Ecto neural progenitor cell (in vitro differentiated cells): ENCODE data around the gene HYAL1.

Source experiments
- DNase-seq: peaks from one replicate; pipeline ENCODE4 v3.0.0-alpha.2; 2018; ENCODE audit warnings: low spot score

HYAL1 gene

DNA sequence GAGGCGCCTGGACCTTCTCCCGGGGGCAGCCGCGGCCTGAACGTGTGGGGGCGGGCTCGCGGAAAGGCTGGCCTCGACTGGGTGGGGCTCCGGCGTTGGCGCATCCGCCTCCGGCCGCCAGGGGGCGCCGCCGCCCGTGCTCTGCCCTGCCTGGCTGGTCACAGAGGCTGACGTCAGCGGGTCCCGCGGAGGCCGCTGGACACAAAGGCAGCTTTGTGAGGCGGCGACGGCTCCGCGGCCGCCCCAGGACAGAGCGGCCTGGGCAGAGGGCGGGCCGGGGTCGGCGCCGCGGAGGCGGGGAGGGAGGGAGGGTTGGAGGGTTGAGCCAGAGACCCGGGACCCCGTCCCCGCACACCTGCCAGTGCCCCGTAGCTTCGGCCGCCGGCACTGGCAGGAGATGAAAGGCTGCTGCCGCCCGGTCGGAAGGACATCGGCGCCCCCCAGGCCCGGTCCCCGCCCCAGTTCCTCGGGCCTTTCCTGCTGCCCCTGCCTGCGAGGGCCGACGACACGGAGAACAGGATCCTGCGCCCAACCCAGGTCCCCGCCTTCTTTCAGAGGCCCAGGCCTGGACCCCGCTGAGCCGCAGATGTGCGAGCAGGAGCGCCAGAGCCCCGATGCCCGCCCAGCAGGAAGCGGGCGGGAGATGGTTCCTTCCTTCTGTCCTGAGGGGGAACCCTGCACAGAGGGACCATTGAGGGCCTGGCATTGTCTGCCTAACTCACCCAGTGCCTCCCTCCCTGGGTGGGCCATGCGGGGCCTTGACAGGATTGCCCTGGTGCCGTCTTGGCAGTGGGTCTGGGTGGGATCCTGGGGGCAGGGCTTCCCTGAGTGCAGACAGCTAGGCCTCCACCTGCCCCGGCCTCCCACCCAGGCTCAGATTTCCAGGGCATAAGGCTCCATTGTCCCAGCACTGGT lies 43.1 kb downstream of the HYAL1 start:
- DNase-seq, result peak; percentile 98

- no peak for DNase-seq
Observed at GRCh38 chr3:50259432-50260026, 43.8 kb downstream of the HYAL1 start.

DNA sequence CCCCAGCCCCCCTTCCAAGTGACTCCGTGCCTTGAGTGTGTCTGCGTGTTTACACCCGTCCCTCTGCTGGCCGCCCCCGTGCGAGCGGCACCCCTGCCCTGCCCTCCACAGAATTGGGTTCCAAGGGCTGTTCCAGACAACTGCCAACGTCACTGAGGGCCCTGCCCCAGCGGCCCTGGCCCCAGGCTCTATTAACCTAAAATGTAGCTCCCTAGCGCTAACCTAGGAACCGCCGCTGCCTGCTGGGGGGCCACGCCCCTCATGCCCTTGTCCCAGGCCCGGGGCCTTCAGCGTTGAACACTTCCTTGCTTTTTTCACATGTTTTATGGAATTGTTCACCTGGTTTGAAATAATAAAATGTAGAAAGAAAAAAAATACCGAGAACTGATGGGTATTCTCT lies 44.4 kb downstream of the HYAL1 start:
- no peak for DNase-seq

DNA sequence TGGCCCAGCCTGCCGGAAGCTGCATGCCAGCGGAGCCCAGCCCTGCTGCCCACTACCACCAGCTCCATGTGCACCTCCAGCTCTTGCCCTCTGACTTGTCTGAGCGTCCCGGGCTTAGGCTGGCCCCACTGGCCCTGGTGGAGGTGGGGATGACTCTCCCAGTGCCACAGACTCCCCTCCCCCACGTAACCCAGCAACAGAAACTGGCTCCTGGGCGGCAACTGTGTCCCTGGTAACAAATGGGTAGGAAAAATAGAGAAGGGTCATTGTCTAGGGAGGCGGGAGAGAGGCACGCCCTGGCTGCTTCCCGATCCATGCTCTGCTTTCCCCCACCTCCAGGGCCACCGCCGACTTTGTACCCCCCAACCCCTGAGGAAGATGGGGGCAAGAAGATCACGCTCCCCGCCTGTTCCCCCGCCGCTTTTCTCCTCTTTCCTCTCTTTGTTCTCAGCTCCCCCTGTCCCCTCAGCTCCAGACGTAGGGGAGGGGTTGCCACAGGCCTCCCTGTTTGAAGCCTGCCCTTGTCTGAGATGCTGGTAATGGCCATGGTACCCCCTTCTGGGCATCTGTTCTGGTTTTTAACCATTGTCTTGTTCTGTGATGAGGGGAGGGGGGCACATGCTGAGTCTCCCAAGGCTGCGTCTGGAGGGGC lies 45.2 kb downstream of the HYAL1 start:
- no peak for DNase-seq

DNA sequence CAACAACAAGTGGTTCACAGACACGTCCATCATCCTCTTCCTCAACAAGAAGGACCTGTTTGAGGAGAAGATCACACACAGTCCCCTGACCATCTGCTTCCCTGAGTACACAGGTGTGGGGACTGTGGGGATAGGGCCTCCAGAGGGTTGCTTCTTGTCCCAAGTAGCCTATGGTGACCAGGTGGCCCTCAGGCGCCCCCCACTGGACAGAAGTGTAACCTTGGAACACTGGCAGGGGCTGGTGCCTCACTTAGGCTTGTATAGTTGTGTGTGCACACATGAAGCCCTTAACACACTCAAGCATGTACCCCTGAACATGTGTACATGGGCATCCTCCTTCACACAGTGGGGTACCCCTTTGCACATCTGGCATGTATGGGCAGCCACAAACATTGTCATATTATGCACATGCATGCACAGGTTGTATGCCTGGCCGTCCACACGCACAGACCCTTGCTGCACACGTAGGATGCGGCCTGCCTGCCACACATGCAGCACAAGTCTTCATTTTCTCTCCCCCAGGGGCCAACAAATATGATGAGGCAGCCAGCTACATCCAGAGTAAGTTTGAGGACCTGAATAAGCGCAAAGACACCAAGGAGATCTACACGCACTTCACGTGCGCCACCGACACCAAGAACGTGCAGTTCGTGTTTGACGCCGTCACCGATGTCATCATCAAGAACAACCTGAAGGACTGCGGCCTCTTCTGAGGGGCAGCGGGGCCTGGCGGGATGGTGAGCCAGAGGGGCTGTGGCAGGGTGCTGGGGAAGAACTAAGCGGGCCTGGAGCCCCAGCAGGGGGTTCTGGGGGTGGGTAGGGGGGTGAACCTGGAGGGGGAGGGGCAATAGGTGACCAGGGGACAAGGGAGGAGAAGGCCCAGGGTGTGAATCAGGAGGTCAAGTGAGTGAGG lies 46.1 kb downstream of the HYAL1 start:
- DNase-seq, result no peak

GRCh38 chr3:50255251-50255615 lies 48.1 kb downstream of the HYAL1 start:
- DNase-seq, result no peak

GRCh38 chr3:50254577-50255250 lies 48.7 kb downstream of the HYAL1 start:
- no peak for DNase-seq

GRCh38 chr3:50251220-50251619 lies 52.2 kb downstream of the HYAL1 start:
- DNase-seq, result no peak

DNA sequence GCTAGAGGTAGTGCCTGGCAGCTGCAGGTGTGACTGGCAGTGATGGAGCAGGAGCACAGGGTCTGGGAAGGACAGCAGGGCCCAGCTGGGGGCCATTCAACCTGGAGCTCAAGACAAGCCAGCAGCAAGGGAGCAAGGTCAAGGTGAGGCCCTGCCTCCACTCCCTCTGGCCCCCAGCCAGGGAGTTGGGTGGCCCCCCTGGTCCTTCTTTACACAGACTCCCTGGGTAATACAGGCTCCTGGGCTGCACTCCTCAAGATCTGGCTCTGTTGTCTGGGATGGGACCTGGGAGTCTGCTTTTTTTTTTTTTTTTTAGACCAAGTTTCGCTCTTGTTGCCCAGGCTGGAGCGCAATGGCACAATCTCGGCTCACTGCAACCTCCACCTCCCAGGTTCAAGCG lies 52.9 kb downstream of the HYAL1 start:
- DNase-seq, result no peak
